ENCODE measurements around the gene ISLR.

Gene ISLR

DNA sequence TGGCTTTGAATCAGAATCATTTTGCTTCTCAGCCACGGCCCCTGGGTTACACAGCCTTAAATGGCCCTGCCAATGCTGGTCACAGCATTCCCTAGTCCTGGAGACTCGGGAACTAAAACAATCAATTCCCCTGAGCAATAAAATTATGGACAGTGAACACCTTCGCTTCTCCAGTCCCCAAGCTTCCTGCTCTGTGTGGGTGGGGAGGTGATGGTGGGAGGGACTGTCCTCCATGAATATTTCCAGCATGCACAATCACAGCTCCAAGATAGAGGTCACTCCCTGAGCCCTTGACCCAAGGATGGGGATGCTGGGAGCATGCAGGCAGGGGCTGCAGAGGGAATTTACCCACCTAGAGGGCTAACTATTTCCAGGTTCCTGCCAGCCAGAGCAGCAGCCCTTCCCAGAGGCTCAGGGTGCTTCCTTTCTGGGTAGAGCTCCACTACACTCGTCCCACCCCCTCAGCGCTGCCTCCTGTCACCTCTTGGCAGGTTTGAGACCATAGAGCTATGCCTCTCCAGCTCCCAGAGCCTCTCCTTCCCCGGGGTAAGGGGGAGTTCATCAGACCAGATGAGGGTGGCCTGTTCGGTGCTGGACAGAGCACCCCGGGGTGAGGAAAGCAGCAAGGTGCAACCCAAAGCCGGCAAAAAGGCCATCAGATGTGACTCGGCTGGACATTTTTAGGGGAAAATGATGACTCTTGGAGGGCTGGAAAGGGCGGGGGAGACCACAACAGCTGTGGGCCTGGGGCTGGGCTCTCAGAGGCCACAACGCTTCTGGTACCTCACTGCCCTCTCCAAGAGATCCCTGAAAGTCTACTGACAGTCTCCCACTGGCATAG, 48.1 kb downstream of the ISLR start:
- TF ChIP-seq GABPA (IDR thresholded peaks at IDR 0.05; ENCODE audit: low read depth): no peak
- TF ChIP-seq, protein P1, sequence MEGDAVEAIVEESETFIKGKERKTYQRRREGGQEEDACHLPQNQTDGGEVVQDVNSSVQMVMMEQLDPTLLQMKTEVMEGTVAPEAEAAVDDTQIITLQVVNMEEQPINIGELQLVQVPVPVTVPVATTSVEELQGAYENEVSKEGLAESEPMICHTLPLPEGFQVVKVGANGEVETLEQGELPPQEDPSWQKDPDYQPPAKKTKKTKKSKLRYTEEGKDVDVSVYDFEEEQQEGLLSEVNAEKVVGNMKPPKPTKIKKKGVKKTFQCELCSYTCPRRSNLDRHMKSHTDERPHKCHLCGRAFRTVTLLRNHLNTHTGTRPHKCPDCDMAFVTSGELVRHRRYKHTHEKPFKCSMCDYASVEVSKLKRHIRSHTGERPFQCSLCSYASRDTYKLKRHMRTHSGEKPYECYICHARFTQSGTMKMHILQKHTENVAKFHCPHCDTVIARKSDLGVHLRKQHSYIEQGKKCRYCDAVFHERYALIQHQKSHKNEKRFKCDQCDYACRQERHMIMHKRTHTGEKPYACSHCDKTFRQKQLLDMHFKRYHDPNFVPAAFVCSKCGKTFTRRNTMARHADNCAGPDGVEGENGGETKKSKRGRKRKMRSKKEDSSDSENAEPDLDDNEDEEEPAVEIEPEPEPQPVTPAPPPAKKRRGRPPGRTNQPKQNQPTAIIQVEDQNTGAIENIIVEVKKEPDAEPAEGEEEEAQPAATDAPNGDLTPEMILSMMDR (IDR thresholded peaks at IDR 0.05; ENCODE audit: insufficient read depth, low read length): no peak
- TF ChIP-seq POLR2AphosphoS5 (IDR thresholded peaks at IDR 0.05; ENCODE audit: low read depth): no peak
- no peak for TF ChIP-seq SPI1 (IDR thresholded peaks at IDR 0.05; ENCODE audit: borderline replicate concordance, low read depth)
- Histone ChIP-seq H3K27ac (replicated peaks) (no peak overlapping the region), H3K27me3 (ENCODE audit: insufficient read depth, poor library complexity, severe bottlenecking) (peaks cover 6% of the 10 kb centered on the region), H3K4me3 (replicated peaks; ENCODE audit: insufficient read depth, low read length) (no peak overlapping the region)
- DNase-seq (ENCODE audit: low read depth in 1 of 2, low spot score in 1 of 2): no peak

DNA sequence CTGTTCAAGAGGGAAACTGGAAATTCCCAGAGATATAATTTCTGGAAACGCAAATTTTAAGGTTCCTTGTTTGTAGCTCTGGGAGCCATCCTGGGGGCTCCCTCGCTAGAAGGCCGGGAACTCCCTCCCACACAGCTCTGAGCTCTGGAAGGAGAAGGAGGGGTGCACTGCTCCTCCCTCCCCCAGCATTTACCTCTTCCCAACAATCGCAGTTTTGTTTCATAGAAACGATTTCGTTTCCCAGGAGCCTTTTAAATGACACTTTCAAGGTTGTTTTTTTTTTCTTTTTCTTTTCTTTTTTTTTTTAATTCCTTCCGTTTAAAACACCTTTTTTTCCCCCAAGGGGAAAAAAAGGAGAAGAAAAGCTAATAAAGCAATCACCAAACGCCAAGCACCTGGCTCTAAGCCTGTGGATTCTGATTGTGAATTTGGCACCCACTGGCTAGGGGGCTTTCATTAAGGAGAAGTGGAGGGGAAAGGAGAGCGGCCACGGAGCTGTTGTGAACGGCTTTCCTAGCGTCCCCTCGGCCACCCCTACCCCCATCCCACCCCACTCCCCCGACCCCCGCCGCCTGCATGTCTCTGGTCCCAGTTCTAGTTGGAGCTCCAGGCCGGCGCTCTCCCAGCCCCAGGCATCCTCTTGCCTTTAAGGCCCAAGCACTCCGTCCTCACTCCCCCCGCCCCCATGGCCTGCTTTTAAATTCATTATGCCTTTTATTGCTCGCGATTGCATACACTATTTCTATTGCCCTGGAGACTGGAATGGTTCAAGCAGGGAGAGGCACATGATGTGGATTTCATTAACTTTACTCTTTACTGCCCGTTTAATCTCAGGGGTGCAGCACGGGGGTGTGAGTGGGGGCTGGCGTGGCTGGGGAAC, 49.0 kb downstream of the ISLR start:
- TF ChIP-seq GABPA (IDR thresholded peaks at IDR 0.05; ENCODE audit: low read depth): no peak
- TF ChIP-seq, protein P2, sequence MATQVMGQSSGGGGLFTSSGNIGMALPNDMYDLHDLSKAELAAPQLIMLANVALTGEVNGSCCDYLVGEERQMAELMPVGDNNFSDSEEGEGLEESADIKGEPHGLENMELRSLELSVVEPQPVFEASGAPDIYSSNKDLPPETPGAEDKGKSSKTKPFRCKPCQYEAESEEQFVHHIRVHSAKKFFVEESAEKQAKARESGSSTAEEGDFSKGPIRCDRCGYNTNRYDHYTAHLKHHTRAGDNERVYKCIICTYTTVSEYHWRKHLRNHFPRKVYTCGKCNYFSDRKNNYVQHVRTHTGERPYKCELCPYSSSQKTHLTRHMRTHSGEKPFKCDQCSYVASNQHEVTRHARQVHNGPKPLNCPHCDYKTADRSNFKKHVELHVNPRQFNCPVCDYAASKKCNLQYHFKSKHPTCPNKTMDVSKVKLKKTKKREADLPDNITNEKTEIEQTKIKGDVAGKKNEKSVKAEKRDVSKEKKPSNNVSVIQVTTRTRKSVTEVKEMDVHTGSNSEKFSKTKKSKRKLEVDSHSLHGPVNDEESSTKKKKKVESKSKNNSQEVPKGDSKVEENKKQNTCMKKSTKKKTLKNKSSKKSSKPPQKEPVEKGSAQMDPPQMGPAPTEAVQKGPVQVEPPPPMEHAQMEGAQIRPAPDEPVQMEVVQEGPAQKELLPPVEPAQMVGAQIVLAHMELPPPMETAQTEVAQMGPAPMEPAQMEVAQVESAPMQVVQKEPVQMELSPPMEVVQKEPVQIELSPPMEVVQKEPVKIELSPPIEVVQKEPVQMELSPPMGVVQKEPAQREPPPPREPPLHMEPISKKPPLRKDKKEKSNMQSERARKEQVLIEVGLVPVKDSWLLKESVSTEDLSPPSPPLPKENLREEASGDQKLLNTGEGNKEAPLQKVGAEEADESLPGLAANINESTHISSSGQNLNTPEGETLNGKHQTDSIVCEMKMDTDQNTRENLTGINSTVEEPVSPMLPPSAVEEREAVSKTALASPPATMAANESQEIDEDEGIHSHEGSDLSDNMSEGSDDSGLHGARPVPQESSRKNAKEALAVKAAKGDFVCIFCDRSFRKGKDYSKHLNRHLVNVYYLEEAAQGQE (IDR thresholded peaks at IDR 0.05; ENCODE audit: insufficient replicate concordance, low read depth): no peak
- Histone ChIP-seq H3K27me3 (ENCODE audit: insufficient read depth, poor library complexity, severe bottlenecking) (peaks cover 6% of the 10 kb centered on the region), H3K27ac (replicated peaks) (no peak overlapping the region), H3K4me3 (replicated peaks; ENCODE audit: insufficient read depth, low read length) (no peak overlapping the region)
- no peak for DNase-seq (ENCODE audit: low read depth in 1 of 2, low spot score in 1 of 2)

DNA sequence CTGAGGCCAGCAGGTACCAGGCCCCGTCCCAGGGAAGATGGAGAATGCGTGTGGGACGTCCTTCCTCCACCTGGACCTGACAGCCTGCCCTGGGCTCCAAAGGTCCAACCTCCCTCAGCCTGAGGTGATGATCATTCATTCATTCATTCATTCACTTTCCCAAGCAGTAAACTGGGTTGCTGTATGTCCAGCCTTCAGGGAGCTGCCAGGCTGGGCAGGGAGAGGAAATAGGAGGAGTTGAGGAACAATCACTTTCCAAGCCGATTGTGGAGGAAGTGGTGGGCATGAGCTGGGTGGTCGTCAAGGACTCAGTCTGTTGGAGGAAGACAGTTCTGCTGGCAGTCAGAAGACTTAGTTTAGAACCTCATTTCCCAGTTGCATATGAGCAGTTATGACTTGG, 52.4 kb downstream of the ISLR start:
- Histone ChIP-seq H3K4me3 (replicated peaks; ENCODE audit: insufficient read depth, low read length) (no peak overlapping the region), H3K27me3 (ENCODE audit: insufficient read depth, poor library complexity, severe bottlenecking) (peaks cover 6% of the 10 kb centered on the region), H3K27ac (replicated peaks) (no peak overlapping the region)
- TF ChIP-seq SPI1 (IDR thresholded peaks at IDR 0.05; ENCODE audit: borderline replicate concordance, low read depth) (no peak), GABPA (IDR thresholded peaks at IDR 0.05; ENCODE audit: low read depth) (no peak), POLR2AphosphoS5 (IDR thresholded peaks at IDR 0.05; ENCODE audit: low read depth) (no peak)
- TF ChIP-seq, protein P1 (IDR thresholded peaks at IDR 0.05; ENCODE audit: insufficient read depth, low read length): no peak
- TF ChIP-seq, protein P2 (IDR thresholded peaks at IDR 0.05; ENCODE audit: insufficient replicate concordance, low read depth): no peak
- no peak for DNase-seq (ENCODE audit: low read depth in 1 of 2, low spot score in 1 of 2)

Data from HL-60 (cell line).